ENCODE measurements around the gene LRP8.
A peak's percentile ranks its signal among the peaks of the same experiment; 100 is the strongest.

LRP8 gene

DNA sequence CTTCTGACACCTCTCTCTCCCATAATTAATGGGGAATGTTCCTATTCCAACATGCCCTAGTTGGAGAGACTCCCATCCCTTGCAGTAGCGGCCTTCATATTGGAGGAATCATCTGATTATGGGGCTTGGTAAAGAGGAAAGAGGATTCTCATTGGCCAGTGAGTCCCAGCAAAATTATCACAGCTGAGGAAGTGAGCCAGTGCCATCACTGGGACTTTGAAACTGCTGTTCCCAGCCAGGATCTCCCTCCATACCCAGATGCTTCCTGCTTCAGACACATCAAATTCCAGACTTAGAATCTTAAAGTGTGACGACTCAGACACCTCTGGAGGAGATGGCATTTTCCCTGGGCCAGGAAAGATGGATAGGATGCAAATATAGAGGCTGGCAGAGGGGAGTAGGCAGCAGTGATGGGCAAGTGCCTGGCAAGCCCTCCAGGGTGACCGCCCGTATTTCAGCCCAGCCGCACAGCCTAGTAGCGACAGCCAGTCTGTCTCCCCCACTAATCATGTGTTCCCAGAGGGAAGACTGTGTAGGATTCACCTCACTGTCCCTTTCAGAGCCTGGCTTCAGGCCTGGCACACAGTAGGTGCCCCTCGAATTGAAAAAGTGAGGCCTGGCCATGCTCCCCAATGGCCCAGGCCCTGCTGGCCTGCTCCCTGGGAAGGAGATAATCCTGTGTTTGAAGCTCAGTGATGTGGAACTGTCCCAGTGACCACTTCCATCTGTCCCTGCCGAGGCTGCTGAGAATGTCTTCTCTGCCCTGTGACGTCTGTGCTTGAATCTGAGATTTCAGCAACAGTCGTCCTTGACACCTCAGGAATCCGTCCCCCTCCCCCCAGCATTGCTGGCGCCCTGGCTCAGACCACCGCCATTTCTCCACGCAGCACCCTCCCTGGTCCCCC is 48.3 kb downstream of the LRP8 start:
- Histone ChIP-seq H3K4me1 (no peaks in the 10 kb centered on the region), H4K20me1 (peaks cover 23% of the 10 kb centered on the region; the same call in 1 of the 2 replicates), H3K4me2 (no peak overlapping the region), H3K9me3 (no peaks in the 10 kb centered on the region; the same call in 1 of the 2 replicates), H3K27me3 (no peaks in the 10 kb centered on the region), H3K9ac (no peak overlapping the region), H3K36me3 (peaks cover 83% of the 10 kb centered on the region), H3K4me3 (no peak overlapping the region), H3K27ac (peak overlapping the region; percentile 9; the same call in 1 of the 2 replicates)
- no peak for TF ChIP-seq Cebpa-rat (IDR thresholded peaks at IDR 0.05)

DNA sequence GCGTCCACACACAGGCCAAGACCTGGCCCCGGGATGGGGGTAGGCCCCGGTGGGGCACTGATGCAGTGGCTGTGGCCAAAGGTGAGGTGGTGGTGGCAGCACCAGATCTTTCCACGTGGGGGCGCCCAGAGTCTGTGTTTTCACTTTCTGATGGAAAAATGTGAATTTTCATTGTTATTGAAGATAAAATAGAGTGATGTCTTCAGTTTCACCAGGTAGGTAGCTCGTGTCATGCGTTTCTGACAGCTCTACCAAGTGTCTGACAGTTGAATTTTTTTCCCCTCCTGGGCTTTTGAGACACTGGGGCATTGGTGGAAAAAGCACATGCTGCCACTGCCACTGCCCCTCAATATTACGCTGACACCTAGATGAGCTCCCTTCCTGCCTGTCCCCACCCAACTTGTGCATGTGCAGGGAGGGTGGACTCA is 49.6 kb downstream of the LRP8 start:
- no peaks in the 10 kb centered on the region for H3K27me3 ChIP-seq
- H3K9me3 ChIP-seq, result no peaks in the 10 kb centered on the region
- peaks cover 25% of the 10 kb centered on the region; the same call in 1 of the 2 replicates for H4K20me1 ChIP-seq
- H3K9ac ChIP-seq, result no peak overlapping the region
- no peak for TF ChIP-seq Cebpa-rat (IDR thresholded peaks at IDR 0.05)
- H3K27ac ChIP-seq, result no peak overlapping the region
- H3K36me3 ChIP-seq, result peaks cover 90% of the 10 kb centered on the region
- H3K4me1 ChIP-seq, result no peaks in the 10 kb centered on the region
- H3K4me3 ChIP-seq, result no peak overlapping the region
- no peak overlapping the region for H3K4me2 ChIP-seq

DNA sequence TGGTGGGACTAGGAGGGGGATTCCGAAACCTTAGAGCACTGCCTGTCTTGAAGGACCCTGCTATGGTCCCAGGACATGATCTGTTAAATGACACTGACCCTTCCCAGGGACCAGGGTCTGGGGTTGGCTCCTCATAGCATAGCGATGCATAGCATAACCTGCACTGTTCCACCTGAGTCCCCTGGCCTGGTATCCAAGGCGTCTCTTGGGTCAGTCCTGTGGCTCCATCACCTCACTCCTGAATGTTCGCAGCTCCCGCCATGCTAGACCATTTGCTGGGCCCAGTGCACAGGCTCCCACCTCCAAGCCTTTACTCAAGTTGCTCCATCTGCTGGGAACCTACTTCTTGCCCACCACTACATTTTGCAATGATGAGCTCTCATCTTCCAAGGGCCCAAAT is 50.5 kb downstream of the LRP8 start:
- H3K4me1 ChIP-seq, result no peaks in the 10 kb centered on the region
- H3K27ac ChIP-seq, result no peak overlapping the region
- H3K9me3 ChIP-seq, result no peaks in the 10 kb centered on the region
- TF ChIP-seq Cebpa-rat (IDR thresholded peaks at IDR 0.05), result no peak
- H3K4me3 ChIP-seq, result no peak overlapping the region
- H4K20me1 ChIP-seq, result peaks cover 30% of the 10 kb centered on the region; the same call in 1 of the 2 replicates
- H3K9ac ChIP-seq, result no peak overlapping the region
- no peak overlapping the region for H3K4me2 ChIP-seq
- H3K36me3 ChIP-seq, result peaks cover 91% of the 10 kb centered on the region
- H3K27me3 ChIP-seq, result no peaks in the 10 kb centered on the region

DNA sequence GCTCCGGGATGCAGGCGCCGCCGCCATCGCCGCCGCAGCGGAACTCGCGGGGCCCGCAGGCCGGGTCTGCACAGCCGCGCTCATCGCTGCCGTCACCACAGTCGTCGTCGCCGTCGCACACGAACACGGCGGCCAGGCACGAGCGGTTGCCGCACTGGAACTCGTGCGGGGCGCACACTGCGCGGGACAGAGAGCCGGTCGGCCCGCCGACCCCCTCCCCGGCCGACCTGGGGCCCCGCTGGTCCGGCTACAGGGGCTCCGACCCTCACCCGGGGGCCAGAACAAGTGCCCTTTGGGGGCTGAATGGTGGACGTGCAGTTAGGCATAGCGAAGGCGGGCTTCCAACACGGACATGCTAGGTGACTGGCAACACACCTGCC is 51.0 kb downstream of the LRP8 start:
- Histone ChIP-seq H3K4me3 (no peak overlapping the region), H3K9ac (no peak overlapping the region), H3K4me2 (no peak overlapping the region), H3K27ac (no peak overlapping the region), H3K36me3 (peaks cover 91% of the 10 kb centered on the region), H4K20me1 (peaks cover 30% of the 10 kb centered on the region; the same call in 1 of the 2 replicates), H3K4me1 (no peaks in the 10 kb centered on the region), H3K27me3 (no peaks in the 10 kb centered on the region), H3K9me3 (no peaks in the 10 kb centered on the region)
- TF ChIP-seq Cebpa-rat (IDR thresholded peaks at IDR 0.05), result no peak

DNA sequence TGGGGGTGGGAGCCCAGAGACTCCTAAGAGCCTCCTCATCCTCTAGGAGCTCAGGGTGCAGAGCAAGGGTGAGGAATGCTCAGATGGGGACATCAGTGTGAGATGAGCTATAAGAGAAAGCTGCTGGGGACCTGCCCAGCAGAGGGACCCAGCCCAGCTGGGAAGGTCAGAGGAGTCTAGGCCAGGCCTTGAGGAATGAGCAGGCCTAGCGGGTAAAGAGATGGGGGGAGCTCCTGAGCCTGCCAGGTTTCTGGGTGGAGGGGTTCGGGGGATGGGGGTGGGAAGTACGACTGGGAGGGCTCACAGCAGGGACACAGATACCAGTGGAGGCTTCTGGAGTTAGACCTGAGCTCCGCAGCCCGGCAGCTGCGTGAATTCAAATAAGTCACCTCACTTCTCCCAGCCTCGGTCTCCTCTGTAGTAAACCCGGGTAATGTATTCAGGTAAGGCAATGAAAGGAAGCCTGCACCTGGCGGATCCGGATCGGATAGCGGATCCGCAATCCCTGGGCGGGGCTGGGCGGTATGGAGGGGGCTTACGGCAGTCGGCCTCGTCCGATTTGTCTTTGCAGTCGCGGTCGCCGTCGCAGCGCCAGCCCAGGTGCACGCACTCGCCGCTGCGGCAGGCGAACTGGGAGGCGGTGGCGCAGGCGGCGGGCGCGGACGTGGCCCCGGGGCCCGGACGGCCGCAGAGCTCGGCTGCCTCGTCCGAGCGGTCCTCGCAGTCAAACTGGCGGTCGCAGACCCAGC is 51.5 kb downstream of the LRP8 start:
- H3K4me1 ChIP-seq, result no peaks in the 10 kb centered on the region
- H3K4me2 ChIP-seq, result no peak overlapping the region
- H3K9ac ChIP-seq, result no peak overlapping the region
- no peak for TF ChIP-seq Cebpa-rat (IDR thresholded peaks at IDR 0.05)
- H3K9me3 ChIP-seq, result no peaks in the 10 kb centered on the region
- no peaks in the 10 kb centered on the region for H3K27me3 ChIP-seq
- no peak overlapping the region for H3K4me3 ChIP-seq
- H3K36me3 ChIP-seq, result peaks cover 91% of the 10 kb centered on the region
- peaks cover 30% of the 10 kb centered on the region; the same call in 1 of the 2 replicates for H4K20me1 ChIP-seq
- no peak overlapping the region for H3K27ac ChIP-seq

DNA sequence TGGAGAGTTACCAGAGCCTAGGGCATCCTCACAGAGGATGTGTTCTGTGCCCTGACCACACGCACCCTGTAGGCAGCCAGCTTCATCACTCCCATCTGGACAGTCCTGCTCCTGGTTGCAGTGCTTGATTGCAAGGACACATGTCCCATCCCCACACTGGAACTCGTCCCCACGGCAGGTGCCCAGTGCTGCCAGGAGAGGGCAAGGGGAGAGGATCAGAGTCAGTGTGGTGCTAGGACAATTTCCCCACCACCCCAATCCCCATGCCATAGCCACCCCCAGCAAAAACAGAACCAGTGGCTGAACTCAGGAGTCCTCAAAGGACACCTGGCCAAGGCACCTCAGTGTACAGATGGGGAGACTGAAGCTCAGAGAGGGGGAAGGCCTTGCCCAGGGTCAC is 52.3 kb downstream of the LRP8 start:
- TF ChIP-seq Cebpa-rat (IDR thresholded peaks at IDR 0.05), result no peak
- Histone ChIP-seq H3K27ac (no peak overlapping the region), H4K20me1 (peaks cover 30% of the 10 kb centered on the region; the same call in 1 of the 2 replicates), H3K9me3 (no peaks in the 10 kb centered on the region), H3K9ac (no peak overlapping the region), H3K4me1 (no peaks in the 10 kb centered on the region), H3K4me2 (no peak overlapping the region), H3K36me3 (peaks cover 91% of the 10 kb centered on the region), H3K4me3 (no peak overlapping the region), H3K27me3 (no peaks in the 10 kb centered on the region)

DNA sequence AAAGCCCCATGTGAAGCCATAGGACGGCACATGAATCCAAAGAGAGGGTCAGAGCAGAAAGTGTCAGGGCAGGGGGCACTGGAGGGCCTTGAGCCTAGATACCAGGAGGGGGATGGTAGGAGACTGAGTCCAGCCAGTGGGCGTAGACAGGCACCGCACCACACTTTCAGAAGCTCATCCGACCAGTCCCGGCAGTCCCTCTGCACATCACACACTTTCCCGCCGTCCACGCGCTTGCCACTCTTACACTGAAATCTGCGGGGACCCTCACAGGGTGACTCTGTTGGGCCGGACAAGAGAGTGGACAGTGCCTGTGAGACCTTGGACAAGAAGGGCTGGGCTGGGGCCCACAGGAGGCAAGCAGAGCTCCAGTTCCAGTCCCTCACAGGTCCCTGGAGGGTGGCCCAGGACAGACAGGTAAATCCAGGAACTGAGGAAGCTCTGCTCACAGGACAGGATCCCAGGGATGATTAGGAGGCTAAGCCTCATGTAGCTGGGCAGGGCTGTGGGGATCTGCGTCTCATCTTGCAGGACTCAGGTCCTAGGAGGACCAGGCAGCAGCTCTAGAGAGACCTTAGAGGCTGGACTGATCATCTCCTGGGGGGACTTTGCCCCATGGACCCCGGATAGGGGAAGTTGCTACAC is 53.2 kb downstream of the LRP8 start:
- no peak overlapping the region for H3K27ac ChIP-seq
- no peak overlapping the region for H3K4me3 ChIP-seq
- no peaks in the 10 kb centered on the region for H3K4me1 ChIP-seq
- H3K9ac ChIP-seq, result 0 out of 2 replicates have a peak overlapping the region, but pooled peaks have one; percentile 27
- H3K27me3 ChIP-seq, result no peaks in the 10 kb centered on the region
- no peaks in the 10 kb centered on the region for H3K9me3 ChIP-seq
- TF ChIP-seq Cebpa-rat (IDR thresholded peaks at IDR 0.05), result no peak
- H3K36me3 ChIP-seq, result peaks cover 91% of the 10 kb centered on the region
- H4K20me1 ChIP-seq, result peaks cover 27% of the 10 kb centered on the region; the same call in 1 of the 2 replicates
- no peak overlapping the region for H3K4me2 ChIP-seq

DNA sequence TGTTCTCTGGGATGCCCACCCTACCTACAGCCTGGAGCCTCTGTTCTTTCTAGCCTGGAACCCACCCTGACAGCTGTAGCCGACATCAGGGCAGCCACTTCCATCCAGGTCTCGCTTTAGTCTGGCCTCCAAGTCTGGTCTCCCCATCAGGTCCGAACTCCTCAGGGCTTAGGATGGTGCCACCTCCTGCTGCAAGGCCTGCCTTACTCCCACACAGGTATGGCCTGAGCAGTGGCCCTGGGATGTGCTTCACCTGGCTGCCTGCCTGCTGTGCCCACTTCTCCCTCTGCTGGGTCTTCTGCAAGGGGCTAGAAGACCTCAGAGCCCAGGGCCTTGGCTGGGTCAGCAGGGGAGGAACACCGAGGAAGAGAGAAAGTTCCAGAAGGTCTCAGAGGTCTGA is 53.8 kb downstream of the LRP8 start:
- H3K27me3 ChIP-seq, result no peaks in the 10 kb centered on the region
- H3K4me1 ChIP-seq, result no peaks in the 10 kb centered on the region
- no peaks in the 10 kb centered on the region for H3K9me3 ChIP-seq
- H4K20me1 ChIP-seq, result peaks cover 21% of the 10 kb centered on the region; the same call in 1 of the 2 replicates
- no peak overlapping the region for H3K4me2 ChIP-seq
- no peak overlapping the region for H3K27ac ChIP-seq
- no peak for TF ChIP-seq Cebpa-rat (IDR thresholded peaks at IDR 0.05)
- no peak overlapping the region for H3K4me3 ChIP-seq
- H3K9ac ChIP-seq, result 0 out of 2 replicates have a peak overlapping the region, but pooled peaks have one; percentile 27
- H3K36me3 ChIP-seq, result peaks cover 91% of the 10 kb centered on the region

DNA sequence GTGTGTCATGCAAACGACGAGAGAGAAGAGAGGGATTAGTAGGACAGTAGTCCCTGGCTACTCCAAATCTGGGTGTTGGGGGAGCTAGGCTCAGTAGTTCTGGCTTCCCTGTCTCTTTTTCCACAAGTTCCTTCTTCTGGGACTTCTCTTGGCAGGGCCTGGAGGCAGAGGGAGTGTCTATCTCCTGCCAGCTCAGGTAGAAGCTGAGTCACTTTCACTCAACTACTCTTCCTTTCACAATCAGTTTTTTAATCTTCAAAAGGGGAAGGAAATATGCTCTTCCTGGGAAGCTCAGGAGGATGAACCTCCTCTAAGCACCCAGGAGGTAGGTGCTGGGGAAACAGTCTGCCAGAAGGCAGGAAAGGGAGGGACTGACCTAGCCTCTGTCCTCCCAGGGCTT is 54.3 kb downstream of the LRP8 start:
- Histone ChIP-seq H3K27me3 (no peaks in the 10 kb centered on the region), H4K20me1 (peaks cover 16% of the 10 kb centered on the region; the same call in 1 of the 2 replicates), H3K4me1 (no peaks in the 10 kb centered on the region), H3K4me3 (no peak overlapping the region), H3K9ac (no peak overlapping the region), H3K27ac (no peak overlapping the region), H3K4me2 (no peak overlapping the region), H3K9me3 (no peaks in the 10 kb centered on the region), H3K36me3 (peaks cover 95% of the 10 kb centered on the region)
- no peak for TF ChIP-seq Cebpa-rat (IDR thresholded peaks at IDR 0.05)
